HepG2 (cell line): Measurements from ENCODE around the gene FGD3. TPM values are rescaled to one million over a fixed set of nuclear protein-coding genes. Genes with fewer than 3 reads are reported as not detected.

Source experiments
- ATAC-seq: fragments of 200-7000 bp; cut with Tn5 transposase; 3 replicates; pipeline ENCODE4 v1.9.1; 2020; ENCODE audit warnings: mild to moderate bottlenecking, moderate library complexity
- BruUV-seq: library from RNA; stranded (reverse); fragments of 400-500 nt; replicated peaks from 2 replicates; lab custom pipeline; 2021; lab: Mats Ljungman, UMichigan
- CTCF ChIA-PET: fragments of 300-600 bp; formaldehyde crosslinking; extraction: SDS; loops from one replicate; lab custom pipeline; 2021; ENCODE audit warnings: low total read pairs, inconsistent platforms, low intra/inter-chr PET ratio; lab: Yijun Ruan, JAX
- POLR2A ChIA-PET: fragments of 350-600 bp; sonication (Branson Sonifier 250); formaldehyde crosslinking; loops from one replicate; lab custom pipeline; 2020; ENCODE audit warnings: antibody characterized with exemption, inconsistent platforms; lab: Yijun Ruan, JAX
- DNase-seq: peaks from one replicate; pipeline ENCODE4 v3.0.0-alpha.2; 2015; ENCODE audit warnings: low spot score
- FAIRE-seq: peaks from 3 replicates; lab custom pipeline; 2011; peaks lifted over from hg19 to GRCh38; lab: Jason Lieb, UNC
- H2AFZ ChIP-seq: one replicate; pipeline ENCODE4 v1.6.1; 2011; ENCODE audit warnings: low read length, inconsistent platforms
- H3K27ac ChIP-seq: fragments of 300-600 bp; 3 replicates; pipeline ENCODE4 v1.8.0; 2011; ENCODE audit warnings: mixed run types, mild to moderate bottlenecking, mixed read lengths, low read length, inconsistent platforms; ENCODE audit not compliant: insufficient read depth; ENCODE audit errors: extremely low read length
- H3K27me3 ChIP-seq, 2 experiments: fragments of 200-600 bp in 1 of 2; 2 replicates in 1 of 2; 3 replicates in 1 of 2; pipeline versions ENCODE4 v1.6.0 to v1.8.0; 2011; ENCODE audit warnings: low read length in 2 of 2, mild to moderate bottlenecking in 2 of 2, moderate library complexity in 2 of 2, inconsistent platforms in 1 of 2; ENCODE audit not compliant: insufficient read depth in 2 of 2, control insufficient read depth in 1 of 2
- H3K36me3 ChIP-seq, 2 experiments: fragments of 200-600 bp in 1 of 2; replicated peaks in 1 of 2; 2 replicates in 1 of 2; 3 replicates in 1 of 2; pipeline versions ENCODE4 v1.5.1 to v1.8.0; 2011; ENCODE audit warnings: low read length in 2 of 2, inconsistent platforms in 1 of 2; ENCODE audit not compliant: insufficient read depth in 2 of 2, control insufficient read depth in 1 of 2
- H3K4me1 ChIP-seq: 2 replicates; pipeline ENCODE4 v1.5.1; 2012; ENCODE audit warnings: low read length, inconsistent platforms; ENCODE audit not compliant: insufficient read depth
- H3K4me2 ChIP-seq: 2 replicates; pipeline ENCODE4 v1.6.0; 2011; ENCODE audit warnings: low read depth, low read length, inconsistent platforms
- H3K4me3 ChIP-seq, 3 experiments: fragments of 200-600 bp in 1 of 3; sonication (generic), shearing (Covaris generic) in 1 of 3; replicated peaks in 1 of 3; 2 replicates each; pipeline ENCODE4 v1.5.1; 2011 to 2016; ENCODE audit warnings: low read length in 3 of 3, inconsistent platforms in 2 of 3, low read depth in 2 of 3, mild to moderate bottlenecking in 2 of 3, control low read depth in 1 of 3, mixed read lengths in 1 of 3; ENCODE audit not compliant: insufficient read depth in 1 of 3
- H3K79me2 ChIP-seq: one replicate; pipeline ENCODE4 v1.6.1; 2011; ENCODE audit warnings: low read length, inconsistent platforms; ENCODE audit not compliant: insufficient read depth
- H3K9ac ChIP-seq: 2 replicates; pipeline ENCODE4 v1.6.0; 2011; ENCODE audit warnings: mild to moderate bottlenecking, low read depth, low read length, inconsistent platforms; ENCODE audit not compliant: insufficient read depth
- H3K9me3 ChIP-seq: 2 replicates; pipeline ENCODE4 v1.5.1; 2012; ENCODE audit warnings: mild to moderate bottlenecking, low read length
- H4K20me1 ChIP-seq: 2 replicates; pipeline ENCODE4 v1.6.0; 2011; ENCODE audit warnings: inconsistent platforms, mild to moderate bottlenecking, low read length, moderate library complexity; ENCODE audit not compliant: insufficient read depth
- ARID2 ChIP-seq: sonication (generic); formaldehyde crosslinking; IDR thresholded peaks from 2 replicates; pipeline ENCODE4 v1.8.1; 2022; ENCODE audit warnings: mild to moderate bottlenecking, missing genetic modification reagents, borderline replicate concordance
- FOSL1 ChIP-seq: sonication (generic); formaldehyde crosslinking; IDR thresholded peaks from 2 replicates; pipeline ENCODE4 v1.9.0; 2021; ENCODE audit warnings: missing genetic modification reagents, borderline replicate concordance
- GTF2F1 ChIP-seq: fragments of 150-350 bp; IDR thresholded peaks from 2 replicates; pipeline ENCODE4 v1.6.1; 2014; ENCODE audit warnings: low read length
- HNF4A ChIP-seq: sonication (generic); formaldehyde crosslinking; IDR thresholded peaks from 2 replicates; pipeline ENCODE4 v1.4.0; 2020; ENCODE audit warnings: missing genetic modification reagents
- HNRNPLL ChIP-seq: fragments of 200-400 bp; formaldehyde crosslinking; IDR thresholded peaks from 2 replicates; pipeline ENCODE4 v1.6.1; 2017; ENCODE audit warnings: mild to moderate bottlenecking, low read depth, low read length; ENCODE audit not compliant: poor library complexity, severe bottlenecking
- KDM5A ChIP-seq: fragments of 200-600 bp; sonication (generic); IDR thresholded peaks from 2 replicates; pipeline ENCODE4 v1.7.0; 2018; ENCODE audit warnings: antibody characterized with exemption, mild to moderate bottlenecking, low read length, borderline replicate concordance
- MBD4 ChIP-seq: IDR thresholded peaks from 2 replicates; pipeline ENCODE4 v1.6.1; 2012; ENCODE audit warnings: low read length, inconsistent platforms, borderline replicate concordance
- MED1 ChIP-seq: sonication (generic); formaldehyde crosslinking; IDR thresholded peaks from 2 replicates; pipeline ENCODE4 v1.4.0; 2020; ENCODE audit warnings: missing genetic modification reagents
- MXI1 ChIP-seq: IDR thresholded peaks from 3 replicates; pipeline ENCODE4 v1.6.1; 2012; ENCODE audit warnings: low read depth, low read length, inconsistent platforms, borderline replicate concordance
- NFKBIZ ChIP-seq: IDR thresholded peaks from 2 replicates; pipeline ENCODE4 v1.6.1; 2018; ENCODE audit warnings: missing genetic modification reagents, missing compliant biosample characterization
- ZFAT ChIP-seq: sonication (generic); formaldehyde crosslinking; conservative IDR thresholded peaks from 2 replicates; pipeline ENCODE4 v1.8.1; 2023; ENCODE audit warnings: missing genetic modification reagents, inconsistent platforms
- ZNF501 ChIP-seq: sonication (generic); formaldehyde crosslinking; IDR thresholded peaks from 2 replicates; pipeline ENCODE4 v1.5.1; 2020; ENCODE audit warnings: mild to moderate bottlenecking, moderate library complexity, missing genetic modification reagents
- ZNF790 ChIP-seq: sonication (generic); formaldehyde crosslinking; IDR thresholded peaks from 2 replicates; pipeline ENCODE4 v1.8.0; 2022; ENCODE audit warnings: missing genetic modification reagents, mild to moderate bottlenecking, borderline replicate concordance
- WGBS: methylation state at CpG from one replicate; pipeline ENCODE4 v1.1.6; 2017; ENCODE audit warnings: low lambda C conversion rate; 5-methylcytosine and 5-hydroxymethylcytosine counted together
- in situ Hi-C: cut with HindIII; loops from 2 replicates; pipeline ENCODE4 v1.10.0; 2017; ENCODE audit warnings: low pct_unique_long_range_greater_than_20kb; ENCODE audit not compliant: extremely low pct_ligation_motif_present
- intact Hi-C: fragments of 100-400 bp; cut with micrococcal nuclease; formaldehyde crosslinking; loops from one replicate; pipeline ENCODE4 v1.10.0; 2022; ENCODE audit not compliant: unreplicated experiment
- polyA plus RNA-seq, 8 experiments: library from polyadenylated mRNA; depleted of rRNA in 3 of 8; stranded (reverse) in 7 of 8; unstranded in 1 of 8; fragments of >200 nt; fragmentation: Illumina TruSeq in 4 of 8; extraction: Trizol in 4 of 8; gene quantifications; 2 replicates each; pipeline versions ENCODE4 v1.2.1 to v1.2.3, GENCODE V29; 2011 to 2016; ENCODE audit warnings: low read depth in 4 of 8, missing spikeins in 1 of 8, mixed read lengths in 1 of 8; ENCODE audit not compliant: insufficient read depth in 1 of 8
- total RNA-seq, 5 experiments: library from RNA; depleted of rRNA; stranded (reverse); fragments of >200 nt; fragmentation: Illumina TruSeq; extraction: Trizol; gene quantifications; 2 replicates each; pipeline ENCODE4 v1.2.3, GENCODE V29; 2016; ENCODE audit warnings: low read depth in 1 of 5
- TF ChIP-seq, protein P1 (sequence below): sonication (generic); formaldehyde crosslinking; IDR thresholded peaks from 2 replicates; pipeline ENCODE4 v1.8.1; 2023; ENCODE audit warnings: mild to moderate bottlenecking, moderate library complexity, missing genetic modification reagents
- TF ChIP-seq, protein P2 (sequence below): sonication (generic); formaldehyde crosslinking; IDR thresholded peaks from 2 replicates; pipeline ENCODE4 v1.4.0; 2020; ENCODE audit warnings: missing genetic modification reagents

The FGD3 gene
- total and polyA plus RNA-seq, 2 of the 13 experiments (the other 11 are each of a cell fraction or from before 2014, with no cell fraction given) = 0.53 to 1.1 TPM

DNA sequence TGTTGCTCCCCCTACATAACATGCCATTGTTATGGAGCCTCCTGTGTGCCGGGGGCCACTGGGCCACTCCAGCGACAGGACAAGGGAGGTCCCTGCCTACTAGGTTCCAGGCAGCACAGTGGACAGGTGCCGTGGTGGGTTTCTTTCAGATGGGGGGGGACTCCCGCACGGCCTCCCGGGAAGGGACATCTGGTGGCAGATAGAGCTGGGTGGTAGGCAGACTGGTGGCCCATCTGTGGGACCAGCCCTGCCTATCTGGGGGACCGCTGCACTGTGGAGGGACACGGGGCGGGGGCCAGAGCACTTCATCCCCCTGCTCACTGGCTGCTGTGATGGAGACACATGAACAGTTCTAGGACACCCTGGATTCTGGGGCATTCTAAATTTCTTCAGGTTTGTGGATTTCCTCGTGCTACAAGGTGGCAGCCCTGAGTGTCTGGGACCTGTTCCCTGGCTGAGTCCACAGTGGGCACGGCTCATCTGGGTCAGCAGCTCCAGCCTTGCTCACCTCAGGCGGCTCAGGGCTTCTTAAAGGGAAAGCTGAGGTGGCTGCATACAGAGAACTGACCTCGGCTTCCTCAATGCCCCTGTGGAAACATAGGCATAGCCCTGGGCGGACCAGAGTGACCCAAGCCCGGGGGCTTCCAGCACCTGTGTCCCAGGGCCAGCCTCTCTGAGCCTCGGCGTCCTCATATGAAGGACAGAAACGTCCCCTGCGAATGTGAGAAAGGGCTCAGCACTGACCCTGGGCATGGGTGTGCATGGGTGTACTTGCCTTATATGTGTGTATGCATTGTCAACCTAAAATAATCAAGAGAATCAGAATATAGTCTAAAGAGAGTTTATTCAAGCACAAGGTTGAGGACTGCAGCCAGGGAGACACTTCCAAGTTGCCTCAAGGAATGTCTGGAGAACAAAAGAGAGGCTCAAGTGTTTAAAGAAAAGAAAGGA is 22.5 kb downstream of the FGD3 start:
- H3K79me2 ChIP-seq = no peaks in the 10 kb centered on the region
- ChIA-PET CTCF (no interaction called here), POLR2A (no interaction called here)
- no TSS peak for BruUV-seq
- H3K4me2 ChIP-seq = no peak overlapping the region
- no peaks in the 10 kb centered on the region for H3K9me3 ChIP-seq
- no peak overlapping the region for H3K4me3 ChIP-seq
- intact Hi-C loops (no loop called here), in situ Hi-C loops (no loop called here)
- DNase-seq (no peak), ATAC-seq (no peak), FAIRE-seq (no peak)
- no peak overlapping the region for H2AFZ ChIP-seq
- WGBS = 59% methylated on average over 8 of the region's 19 CpGs
- TF ChIP-seq MED1 (CRISPR knock-in tag) = no peak
- no peak for TF ChIP-seq ZNF501 (CRISPR knock-in tag)
- TF ChIP-seq ARID2 = no peak
- TF ChIP-seq ZFAT (CRISPR knock-in tag) = no peak
- TF ChIP-seq HNF4A (CRISPR knock-in tag) = no peak
- TF ChIP-seq FOSL1 (CRISPR knock-in tag) = no peak
- TF ChIP-seq NFKBIZ = no peak
- no peak for TF ChIP-seq HNRNPLL
- no peak for TF ChIP-seq GTF2F1
- TF ChIP-seq, protein P1, sequence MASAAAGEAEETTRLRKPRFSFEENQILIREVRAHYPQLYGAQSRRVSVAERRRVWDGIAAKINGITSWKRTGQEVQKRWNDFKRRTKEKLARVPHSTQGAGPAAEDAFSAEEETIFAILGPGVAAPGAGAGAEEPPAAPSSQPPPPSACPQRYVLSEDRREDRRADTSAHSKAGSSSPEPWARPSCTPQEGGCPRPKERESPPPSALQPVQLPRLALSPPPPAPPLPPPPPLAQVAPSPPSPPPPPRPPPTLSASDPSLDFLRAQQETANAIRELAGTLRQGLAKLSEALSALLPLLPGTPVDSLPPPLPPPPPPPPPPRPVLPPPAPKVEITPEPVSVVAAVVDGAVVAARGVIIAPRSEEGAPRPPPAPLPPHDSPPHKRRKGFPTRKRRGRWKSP (CRISPR knock-in tag) = no peak
- TF ChIP-seq KDM5A = no peak
- no peak for TF ChIP-seq ZNF790
- TF ChIP-seq MXI1 = no peak
- no peak for TF ChIP-seq MBD4
- TF ChIP-seq, protein P2, sequence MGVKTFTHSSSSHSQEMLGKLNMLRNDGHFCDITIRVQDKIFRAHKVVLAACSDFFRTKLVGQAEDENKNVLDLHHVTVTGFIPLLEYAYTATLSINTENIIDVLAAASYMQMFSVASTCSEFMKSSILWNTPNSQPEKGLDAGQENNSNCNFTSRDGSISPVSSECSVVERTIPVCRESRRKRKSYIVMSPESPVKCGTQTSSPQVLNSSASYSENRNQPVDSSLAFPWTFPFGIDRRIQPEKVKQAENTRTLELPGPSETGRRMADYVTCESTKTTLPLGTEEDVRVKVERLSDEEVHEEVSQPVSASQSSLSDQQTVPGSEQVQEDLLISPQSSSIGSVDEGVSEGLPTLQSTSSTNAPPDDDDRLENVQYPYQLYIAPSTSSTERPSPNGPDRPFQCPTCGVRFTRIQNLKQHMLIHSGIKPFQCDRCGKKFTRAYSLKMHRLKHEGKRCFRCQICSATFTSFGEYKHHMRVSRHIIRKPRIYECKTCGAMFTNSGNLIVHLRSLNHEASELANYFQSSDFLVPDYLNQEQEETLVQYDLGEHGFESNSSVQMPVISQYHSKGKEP (CRISPR knock-in tag) = no peak
- H3K27me3 ChIP-seq = 0 out of 5 replicates have a peak, but pooled peaks cover 0 to 1% of the 10 kb centered on the region in 2 experiments
- peaks cover 36% of the 10 kb centered on the region for H3K4me1 ChIP-seq
- H4K20me1 ChIP-seq = no peaks in the 10 kb centered on the region
- no peak overlapping the region for H3K27ac ChIP-seq
- H3K9ac ChIP-seq = no peak overlapping the region
- no peaks in the 10 kb centered on the region for H3K36me3 ChIP-seq
